GM18511 (cell line): ENCODE measurements around the gene EEA1.
"Not testable (repeated sequence)": the region's sequence is repeated elsewhere in the genome, so short reads cannot be mapped to it uniquely, and the experiment has no call there.

Experiments used
- ATAC-seq: cut with Tn5 transposase; IDR thresholded peaks from one replicate; pipeline ENCODE4 v1.9.1; 2021; ENCODE audit warnings: mild to moderate bottlenecking, moderate library complexity; ENCODE audit not compliant: unreplicated experiment

EEA1 gene

GRCh38 chr12:92928962-92929915, at the start of gene EEA1:
EEA1 (minus strand) TSS chr12:92929295; CDS start chr12:92929066, 229 bp downstream.
- ATAC-seq = peak; percentile 87

DNA sequence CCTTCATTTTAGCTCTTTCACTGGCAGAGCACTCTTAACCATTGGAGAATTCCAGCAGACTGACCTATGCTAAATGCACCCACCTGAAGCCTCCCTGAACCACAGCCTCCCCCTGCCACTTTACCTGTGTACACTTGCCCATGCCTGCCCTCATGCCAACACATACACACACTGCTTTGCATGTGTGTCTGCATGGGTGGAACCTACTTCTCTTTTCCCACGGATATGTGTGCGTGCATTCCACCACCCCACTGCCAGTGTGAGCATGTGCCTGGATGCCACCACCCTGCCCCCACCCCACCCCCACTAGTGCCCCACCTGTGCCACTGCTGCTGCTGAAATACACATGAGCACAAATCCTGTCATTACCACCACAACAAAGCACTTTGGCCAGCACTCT, 49.5 kb upstream of the EEA1 start:
- ATAC-seq = no peak

DNA sequence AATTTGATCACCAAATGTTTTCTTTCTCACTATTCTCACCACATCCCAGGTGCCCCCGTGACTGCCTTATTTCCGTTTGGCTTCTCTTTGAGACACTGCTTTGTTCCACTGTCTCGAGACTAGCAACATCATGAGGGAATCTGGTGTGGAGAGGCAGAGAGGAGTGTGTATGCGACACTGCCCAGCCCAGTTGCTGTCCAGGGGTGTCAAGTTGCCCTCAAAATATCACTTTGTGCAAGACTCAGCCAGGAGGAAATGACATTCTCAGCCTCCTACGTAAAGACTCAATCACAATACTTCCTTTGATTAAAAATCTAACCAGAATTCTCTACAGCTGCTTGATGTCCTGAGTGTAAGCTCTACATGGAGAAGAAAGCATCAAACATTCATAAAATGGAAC, 48.2 kb upstream of the EEA1 start:
- ATAC-seq = no peak

GRCh38 chr12:92974759-92975158, 45.7 kb upstream of the EEA1 start:
- ATAC-seq = no peak

DNA sequence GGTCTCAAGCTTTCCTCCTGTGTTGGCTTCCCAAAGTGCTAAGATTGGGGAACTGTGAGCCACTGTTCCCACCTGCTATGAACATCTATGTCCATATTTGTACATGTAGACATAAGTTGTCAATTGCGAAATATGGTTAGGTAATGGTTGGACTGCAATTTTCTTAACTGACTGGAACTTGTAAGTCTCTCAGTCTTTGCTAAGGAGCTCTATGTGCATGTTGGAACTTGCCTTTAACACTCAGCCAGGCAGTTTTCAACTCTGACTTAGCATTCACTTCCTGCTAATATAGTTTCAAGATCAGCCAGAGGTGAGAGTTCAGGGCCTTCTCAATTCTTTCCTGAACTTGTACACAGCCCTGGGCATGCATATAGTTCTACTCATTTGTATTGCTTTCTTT, 44.5 kb upstream of the EEA1 start:
- ATAC-seq = peak; percentile 36

DNA sequence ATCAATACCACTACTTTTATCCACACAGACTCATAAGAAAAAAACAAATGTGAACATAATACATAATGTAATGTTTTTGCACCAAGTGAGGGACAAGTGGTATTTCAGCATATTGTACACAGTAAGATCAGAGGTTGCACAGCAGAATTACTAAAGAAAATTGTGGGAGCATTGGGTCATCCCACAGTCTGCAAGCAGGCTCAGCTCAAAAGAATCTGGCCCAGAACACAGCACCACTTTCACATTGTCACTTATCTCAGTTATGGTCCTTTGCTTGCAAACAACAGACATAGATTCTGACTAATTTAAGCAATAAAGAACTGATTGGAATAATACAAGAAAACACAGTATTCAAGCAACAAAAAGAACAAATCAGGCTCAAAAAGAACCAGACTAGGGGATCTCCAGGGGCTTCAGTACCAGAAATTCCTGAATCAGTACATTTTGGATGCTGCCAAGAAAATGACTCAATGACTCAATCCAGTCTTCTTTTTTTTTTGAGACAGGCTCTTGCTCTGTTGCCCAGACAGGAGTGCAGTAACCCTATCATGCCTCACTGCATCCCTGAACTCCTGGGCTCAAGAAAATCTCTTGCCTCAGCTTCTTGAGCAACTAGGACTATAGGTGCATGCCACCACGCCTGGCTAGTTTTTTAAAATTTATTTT, 42.9 kb upstream of the EEA1 start:
- ATAC-seq = no peak

DNA sequence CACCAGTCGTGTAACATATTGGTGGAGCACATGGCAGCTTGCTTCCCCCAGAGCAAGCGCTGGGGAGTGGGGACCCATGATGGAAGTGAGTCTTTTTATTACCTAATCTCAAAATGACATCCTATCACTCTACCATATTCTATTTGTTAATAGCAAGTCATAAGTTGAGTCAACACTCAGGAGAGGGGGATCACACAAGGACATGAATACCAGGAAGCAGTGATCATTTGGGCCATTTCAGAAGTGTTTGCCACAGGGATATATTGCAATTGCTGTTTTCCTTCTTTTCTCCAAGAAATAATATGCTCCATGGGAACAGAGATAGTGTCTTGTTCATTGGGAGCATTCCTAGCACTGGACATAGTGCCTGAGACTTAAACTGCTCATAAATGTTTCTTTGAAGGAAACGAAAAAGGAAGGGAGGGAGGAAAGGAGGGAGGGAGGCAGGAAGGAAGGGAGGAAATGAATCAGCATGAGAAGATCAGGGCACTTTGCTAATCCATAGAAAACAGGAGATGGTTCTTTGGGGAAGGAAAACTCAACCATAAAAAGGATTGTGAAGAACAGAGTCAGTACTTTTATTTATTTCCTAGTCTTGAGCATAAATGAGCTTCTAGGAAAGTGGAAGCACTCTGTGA, 39.2 kb upstream of the EEA1 start:
- no peak for ATAC-seq

- not testable (repeated sequence) for ATAC-seq
These were observed 35.3 kb upstream of the EEA1 start for GRCh38 chr12:92964378-92964777.

- no peak for ATAC-seq
These were observed 32.9 kb upstream of the EEA1 start for GRCh38 chr12:92961949-92962348.

GRCh38 chr12:92955997-92956663, 27.0 kb upstream of the EEA1 start:
- no peak for ATAC-seq

DNA sequence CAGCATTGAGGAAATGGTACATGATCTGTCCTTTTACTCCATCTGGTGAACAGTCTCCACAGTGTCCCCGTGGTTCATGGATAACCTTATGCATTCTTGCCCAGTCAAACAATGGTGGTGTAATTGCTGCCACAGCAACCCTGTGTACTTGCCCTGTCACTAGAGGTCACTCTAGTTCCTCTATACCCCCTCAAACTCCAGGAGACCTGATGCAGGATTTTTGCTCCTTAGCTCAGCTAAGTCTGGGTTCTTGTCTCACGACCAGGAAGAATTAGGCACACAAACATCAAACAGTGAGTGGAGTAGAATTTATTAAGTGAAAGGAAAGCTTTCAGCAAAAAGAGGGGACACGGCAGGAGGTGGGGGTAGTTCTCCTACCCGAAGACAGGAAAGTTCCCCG, 24.7 kb upstream of the EEA1 start:
- ATAC-seq = no peak

GRCh38 chr12:92952394-92952793, 23.3 kb upstream of the EEA1 start:
- ATAC-seq = no peak

DNA sequence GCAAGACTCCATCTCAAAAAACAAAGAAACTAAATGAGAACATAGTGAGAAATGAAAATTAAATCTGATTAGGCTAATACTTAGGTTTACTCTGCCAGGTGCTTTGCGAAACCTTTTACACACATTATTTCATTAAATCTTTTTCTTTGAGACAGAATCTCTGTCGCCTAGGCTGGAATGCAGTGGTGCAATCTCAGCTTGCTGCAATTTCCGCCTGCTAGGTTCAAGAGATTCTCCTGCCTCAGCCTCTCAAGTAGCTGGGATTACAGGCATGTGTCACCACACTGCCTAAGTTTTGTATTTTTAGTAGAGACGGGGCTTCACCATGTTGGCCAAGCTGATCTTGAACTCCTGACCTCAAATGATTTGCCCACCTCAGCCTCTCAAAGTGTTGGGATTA, 21.9 kb upstream of the EEA1 start:
- no peak for ATAC-seq

DNA sequence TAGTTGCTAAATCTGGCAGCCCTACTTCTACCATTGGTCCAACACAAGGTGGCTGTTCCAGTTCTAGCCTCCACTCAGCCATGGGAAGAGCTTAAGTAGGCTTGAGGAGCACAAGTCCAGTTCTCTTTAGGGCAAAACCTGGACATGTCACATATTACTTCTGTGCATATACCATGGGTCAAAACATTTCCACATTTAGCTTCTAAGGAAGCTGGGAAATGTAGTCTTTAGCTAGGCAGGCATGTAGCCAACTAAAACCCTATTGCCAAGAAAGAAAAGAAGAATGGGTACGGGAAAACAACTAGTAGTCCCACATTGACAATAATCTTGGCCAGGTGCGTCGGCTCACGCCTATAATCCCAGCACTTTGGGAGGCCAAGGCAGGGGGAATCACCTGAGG, 20.9 kb upstream of the EEA1 start:
- no peak for ATAC-seq

- ATAC-seq = no peak
These were observed 20.4 kb upstream of the EEA1 start for GRCh38 chr12:92949466-92949865.

DNA sequence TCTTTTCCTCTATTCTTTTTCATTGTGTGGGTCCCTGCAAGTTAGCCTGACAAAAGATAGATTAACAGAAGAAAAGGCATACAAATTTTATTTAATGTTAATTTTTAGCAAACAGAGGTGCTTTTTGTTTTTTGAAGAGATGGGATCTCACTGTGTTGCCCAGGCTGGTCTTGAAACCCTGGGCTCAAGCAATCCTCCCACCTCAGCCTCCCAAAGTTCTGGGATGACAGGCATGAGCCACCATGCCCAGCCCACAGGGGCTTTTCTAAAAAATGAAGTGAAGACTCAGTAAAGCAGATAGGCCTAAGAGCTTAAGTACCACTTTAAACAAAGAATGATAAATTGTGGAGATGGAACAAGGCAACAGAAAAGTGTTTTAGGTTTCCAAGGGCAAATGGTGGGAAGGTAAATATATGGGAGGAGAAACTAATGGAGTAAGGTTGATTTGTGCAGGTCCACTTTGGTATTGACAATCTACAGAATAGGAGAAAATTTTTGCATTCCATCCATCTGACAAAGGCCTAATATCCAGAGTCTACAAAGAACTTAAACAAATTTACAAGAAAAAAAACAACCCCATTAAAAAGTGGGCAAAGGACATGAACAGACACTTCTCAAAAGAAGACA, 18.6 kb upstream of the EEA1 start:
- no peak for ATAC-seq

GRCh38 chr12:92945659-92946220, 16.6 kb upstream of the EEA1 start:
- no peak for ATAC-seq

DNA sequence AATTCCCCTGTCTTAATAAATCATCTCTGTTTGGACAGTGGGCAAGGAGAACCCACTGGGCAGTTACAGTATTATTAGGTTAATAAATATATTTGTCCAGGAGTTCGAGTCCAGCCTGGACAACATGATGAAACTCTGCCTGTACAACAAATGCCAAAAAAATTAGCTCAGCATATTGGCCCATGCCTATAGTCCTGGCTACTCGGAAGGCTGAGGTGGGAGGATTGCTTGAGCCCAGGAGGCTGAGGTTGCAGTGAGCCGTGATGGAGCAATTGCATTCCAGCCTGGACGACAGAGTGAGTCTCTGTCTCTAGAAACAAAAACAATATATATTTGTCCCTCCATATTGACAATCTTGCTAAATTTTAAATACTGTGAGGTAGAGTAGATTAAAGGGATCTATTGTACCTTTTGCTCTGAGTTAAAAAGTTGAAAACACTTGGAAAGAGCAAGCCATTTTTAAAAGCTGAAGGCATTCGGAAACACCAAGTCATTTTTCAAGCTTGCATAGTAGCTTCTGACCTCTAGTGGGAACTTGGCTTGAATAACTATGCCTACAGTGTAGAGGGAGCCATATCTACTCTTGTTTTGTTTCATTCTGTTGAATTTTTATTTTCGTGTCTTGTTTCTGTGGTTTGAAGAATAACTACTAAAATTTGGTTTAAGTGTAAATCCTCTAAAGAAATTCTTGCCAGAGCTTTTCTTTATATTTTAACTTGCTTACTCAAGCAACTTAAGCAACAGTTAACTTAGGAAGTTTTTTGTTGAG, 14.6 kb upstream of the EEA1 start:
- no peak for ATAC-seq

GRCh38 chr12:92942905-92943304, 13.8 kb upstream of the EEA1 start:
- ATAC-seq = no peak

DNA sequence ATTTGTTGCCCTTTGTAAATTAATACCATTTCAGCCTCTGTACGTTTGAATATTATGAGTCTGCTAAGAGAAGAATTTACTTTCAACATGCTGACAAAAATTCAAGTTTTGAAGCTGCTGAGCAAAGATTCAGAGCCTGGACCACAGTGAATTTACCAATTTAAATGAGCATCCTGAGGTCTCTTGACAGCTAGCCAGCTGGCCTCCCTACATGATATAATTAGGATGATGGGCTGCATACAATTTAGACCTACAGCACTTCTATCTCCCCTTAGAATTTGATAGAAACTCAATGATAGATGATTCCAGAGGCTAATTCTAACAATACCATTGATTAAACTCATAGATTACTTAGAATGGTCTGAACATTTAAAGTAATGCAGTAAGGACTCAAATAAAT, 10.0 kb upstream of the EEA1 start:
- no peak for ATAC-seq
